ENCODE results near the gene QDPR. TPM values are rescaled to one million over a fixed set of nuclear protein-coding genes. Genes with fewer than 3 reads are reported as not detected.

The QDPR gene
- total RNA-seq, 1 donor from 2014 or later = 19.3 TPM

- DNase-seq (ENCODE audit: low read depth) = no peak
These were observed 16.8 kb upstream of the QDPR start for GRCh38 chr4:17528551-17529165.

DNA sequence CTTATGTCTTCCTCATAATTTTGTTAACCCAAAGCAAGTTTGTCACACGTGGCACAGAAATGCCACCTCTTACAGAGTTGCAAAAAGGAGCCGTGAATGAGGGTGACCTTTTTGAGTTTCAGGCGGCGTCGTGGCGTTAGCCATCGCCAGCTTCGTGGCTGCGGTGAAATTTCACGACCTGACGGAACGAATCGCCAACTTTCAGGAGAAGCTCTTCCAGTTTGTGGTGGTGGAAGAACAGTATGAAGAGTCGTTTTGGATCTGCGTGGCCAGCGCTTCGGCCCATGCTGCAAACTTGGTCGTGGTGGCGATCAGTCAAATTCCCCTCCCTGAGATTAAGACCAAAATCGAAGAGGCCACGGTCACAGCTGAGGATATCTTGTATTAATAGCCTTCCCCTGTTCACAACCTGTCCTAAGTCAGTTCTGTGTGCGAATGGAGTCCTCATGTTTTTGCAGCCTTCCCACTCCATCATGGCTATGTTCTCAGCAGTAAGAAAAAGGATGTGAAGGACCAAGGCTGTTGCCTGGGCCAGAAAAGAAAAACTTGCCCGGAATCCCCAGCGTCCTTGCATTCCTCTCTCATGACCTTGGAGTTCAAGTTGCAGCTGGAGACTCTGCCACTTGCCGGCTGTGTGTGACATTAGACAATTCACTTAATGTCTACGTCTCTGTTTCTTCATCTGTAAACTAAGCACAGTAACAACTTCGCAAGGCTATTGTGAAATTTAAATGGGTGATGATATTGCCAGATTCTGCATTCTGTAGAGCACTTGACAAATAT is 15.0 kb upstream of the QDPR start:
- DNase-seq (ENCODE audit: low read depth) = no peak

- no peak for DNase-seq (ENCODE audit: low read depth)
These were observed 11.8 kb upstream of the QDPR start for GRCh38 chr4:17523662-17524061.

DNA sequence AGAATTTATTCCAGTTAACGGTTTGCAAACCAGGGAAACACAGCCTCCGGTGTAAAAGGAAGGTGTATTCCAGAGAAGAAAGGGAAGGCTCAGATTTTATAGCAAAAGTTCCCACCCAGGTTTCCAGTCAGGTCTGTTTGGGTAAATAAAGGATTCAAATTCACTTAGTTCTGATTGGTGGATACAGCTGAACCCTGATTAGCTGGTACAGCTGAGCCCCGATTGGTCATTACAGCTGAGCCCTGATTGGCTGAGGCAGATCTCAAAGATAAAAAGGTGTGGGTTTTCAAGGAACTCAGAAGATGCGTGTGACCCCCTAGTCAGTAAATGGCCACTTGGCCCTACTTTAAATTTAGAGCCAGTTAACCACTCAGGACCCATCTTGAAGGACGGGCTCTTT is 9.7 kb upstream of the QDPR start:
- no peak for DNase-seq (ENCODE audit: low read depth)

- DNase-seq (ENCODE audit: low read depth) = no peak
These were observed 5.8 kb upstream of the QDPR start for GRCh38 chr4:17517664-17518063.

GRCh38 chr4:17516980-17517379 is 5.1 kb upstream of the QDPR start:
- no peak for DNase-seq (ENCODE audit: low read depth)

DNA sequence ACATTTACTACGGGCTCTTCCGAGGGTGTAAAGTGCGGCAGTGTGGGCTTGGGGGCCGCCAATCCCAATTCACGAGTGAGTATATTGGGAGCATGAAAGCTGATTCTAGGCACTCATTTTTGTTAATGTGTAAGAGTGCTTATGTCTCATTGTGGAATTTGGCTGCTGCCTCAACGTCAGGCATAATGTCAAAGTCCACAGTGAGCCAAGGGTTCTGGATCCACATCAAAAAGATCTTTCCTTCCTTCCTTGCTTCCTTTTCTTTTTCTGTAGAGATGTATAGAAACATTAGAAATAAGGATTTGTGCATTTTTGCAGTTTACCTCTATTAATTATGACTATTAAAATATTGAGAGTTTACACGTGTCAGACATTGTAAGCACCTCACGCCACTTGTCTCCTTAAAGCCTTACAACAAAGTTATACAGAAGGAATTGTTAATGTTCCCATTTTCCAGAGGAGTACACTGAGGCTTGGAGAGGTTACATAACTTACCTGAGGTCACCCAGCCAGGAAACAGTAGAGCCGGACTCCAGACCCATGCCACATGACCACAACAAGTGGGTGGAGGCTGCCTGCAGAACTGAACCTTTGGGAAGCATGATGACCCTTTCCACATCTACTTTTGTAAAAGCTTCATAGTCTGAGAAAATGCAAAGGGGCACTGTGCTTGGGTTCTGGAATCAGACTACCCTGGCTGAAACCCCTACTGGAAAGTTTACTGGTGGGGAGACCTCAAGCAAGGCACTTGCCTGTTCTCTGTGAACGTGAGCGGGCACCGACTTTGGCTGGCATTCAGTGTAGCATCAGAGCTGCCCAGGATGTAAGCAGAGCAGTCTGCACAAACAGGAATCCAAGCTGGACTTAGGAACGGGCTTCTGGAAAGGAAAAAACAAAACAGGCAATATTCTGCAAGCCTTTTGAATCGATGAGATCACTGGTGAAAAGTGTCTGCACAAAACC is 3.8 kb upstream of the QDPR start:
- DNase-seq (ENCODE audit: low read depth) = peak; percentile 26

DNA sequence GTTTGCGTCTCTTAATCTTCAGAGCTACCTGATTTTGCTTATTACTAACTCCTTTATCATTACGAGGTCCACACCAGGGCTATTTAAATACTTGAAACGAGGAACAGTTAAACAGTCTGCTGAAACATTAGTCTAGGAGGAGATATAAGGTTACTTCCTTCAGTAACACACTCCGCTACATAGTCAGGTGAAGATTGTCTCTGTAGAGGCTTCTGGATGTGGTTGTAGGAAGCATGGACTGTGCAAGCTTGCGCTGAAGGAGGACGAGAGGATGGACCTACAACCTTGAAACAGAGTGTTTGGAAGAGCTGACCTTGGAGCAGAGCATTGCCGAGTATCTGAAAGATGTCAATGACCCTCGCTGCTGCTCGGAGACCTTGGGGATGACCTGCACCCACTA is 3.0 kb upstream of the QDPR start, which contains the start of gene CLRN2:
CLRN2 (plus strand) TSS at position 301 of the 400 bp plus-strand sequence. CDS start 102 bp downstream, outside the sequence.
- DNase-seq (ENCODE audit: low read depth) = no peak

GRCh38 chr4:17512973-17513665 is 1.2 kb upstream of the QDPR start:
- no peak for DNase-seq (ENCODE audit: low read depth)

DNA sequence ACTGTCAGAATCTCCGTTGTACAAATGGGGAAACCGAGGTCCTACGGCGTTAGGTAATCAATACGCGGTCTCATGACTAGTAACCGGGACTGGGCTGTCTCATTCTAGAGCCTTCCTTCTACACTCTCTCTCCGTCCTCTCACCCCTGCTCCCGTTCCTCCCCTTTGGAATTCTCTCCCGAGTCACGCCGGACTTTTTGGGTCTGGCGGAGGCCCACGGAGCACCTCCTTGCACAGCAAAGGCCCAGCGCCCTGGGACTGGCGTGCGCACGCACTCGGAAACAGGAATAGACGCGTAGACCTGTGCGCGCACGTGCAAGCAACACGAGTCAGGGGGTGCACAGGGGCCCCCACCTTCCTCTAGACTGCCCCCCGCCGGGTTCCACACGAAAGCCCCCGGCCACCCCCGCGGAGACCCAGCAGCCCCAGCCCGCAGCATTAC is 361 bp downstream of the QDPR start:
- DNase-seq (ENCODE audit: low read depth) = no peak

DNA sequence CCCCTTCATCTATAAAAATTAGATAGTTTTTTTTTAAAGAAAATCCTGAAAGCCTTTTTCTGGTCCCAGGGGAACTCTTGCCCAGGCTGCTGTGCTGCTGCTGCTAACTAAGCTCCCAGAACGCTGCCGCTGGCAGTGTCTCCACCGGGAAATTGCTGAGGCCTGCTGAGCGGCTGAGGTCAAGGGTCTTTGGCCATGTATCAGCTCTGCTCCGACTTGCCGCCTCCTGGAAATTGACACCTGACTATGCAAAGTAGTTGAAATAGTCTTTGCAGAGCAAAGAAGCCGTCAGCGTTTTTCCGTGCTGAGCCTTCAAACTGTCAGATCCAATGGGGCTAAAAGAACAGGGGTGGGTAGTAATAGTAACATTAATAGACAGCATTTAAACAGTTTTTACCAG is 839 bp downstream of the QDPR start:
- peak; percentile 38 for DNase-seq (ENCODE audit: low read depth)

DNA sequence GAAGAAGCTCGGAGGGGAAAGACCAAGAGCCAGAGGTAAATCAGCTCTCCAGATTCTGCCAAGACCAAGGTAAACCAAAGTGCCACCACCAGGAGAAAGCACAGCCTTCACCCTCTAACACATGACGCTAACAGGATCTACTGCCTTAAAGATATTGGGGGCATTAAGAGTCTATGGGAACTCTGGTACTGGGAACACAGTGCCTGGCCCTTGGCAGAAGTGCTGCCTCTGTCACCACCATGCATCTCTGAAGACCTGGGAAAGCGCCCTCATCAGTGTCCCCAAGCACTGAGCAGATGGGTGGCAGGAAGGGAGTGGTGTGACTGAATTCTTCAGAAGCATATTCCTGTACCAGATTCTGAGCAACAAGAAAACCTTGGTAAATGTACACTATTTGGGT is 1.3 kb downstream of the QDPR start:
- DNase-seq (ENCODE audit: low read depth) = no peak

DNA sequence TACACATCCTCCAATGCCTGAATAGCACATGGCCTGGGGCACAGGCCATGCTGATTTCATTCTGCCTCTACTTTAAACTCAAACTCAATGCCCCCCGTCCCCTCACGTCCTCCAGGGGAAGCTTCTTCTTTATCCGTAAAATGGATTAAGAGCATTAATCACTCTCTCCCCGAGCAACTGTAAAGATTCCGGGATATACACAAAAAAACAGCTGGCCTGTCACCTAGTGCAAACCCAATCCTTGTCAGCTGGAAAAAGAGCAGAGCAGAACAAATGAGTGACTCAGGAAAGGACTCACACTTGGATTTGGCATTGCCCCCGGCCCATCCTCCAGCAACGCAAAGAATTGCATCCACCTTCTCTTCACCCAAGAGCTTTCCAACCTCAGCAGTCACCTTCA is 7.8 kb downstream of the QDPR start:
- no peak for DNase-seq (ENCODE audit: low read depth)

DNA sequence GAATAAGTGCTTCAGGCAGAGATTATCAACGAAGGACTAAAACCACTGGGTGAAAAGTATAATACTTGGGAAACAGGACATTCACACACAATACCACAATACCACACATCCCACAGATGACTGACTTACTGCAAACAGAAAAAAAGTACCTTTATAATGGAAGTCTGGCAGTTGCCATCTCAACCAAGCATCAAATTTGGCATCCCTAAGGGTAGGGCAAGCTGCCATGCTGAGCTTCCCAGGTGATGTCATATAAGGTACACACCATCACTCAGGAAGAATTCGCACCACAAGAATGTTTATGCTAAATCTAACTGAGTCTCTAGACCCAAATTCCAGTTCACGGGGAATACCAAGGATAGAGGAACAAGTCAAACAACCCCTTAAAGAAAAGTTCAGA is 9.1 kb downstream of the QDPR start:
- peak; percentile 65 for DNase-seq (ENCODE audit: low read depth)

- DNase-seq (ENCODE audit: low read depth) = no peak
These were observed 11.3 kb downstream of the QDPR start for GRCh38 chr4:17500574-17500973.

- peak; percentile 59 for DNase-seq (ENCODE audit: low read depth)
These were observed 13.9 kb downstream of the QDPR start for GRCh38 chr4:17497890-17498523.

DNA sequence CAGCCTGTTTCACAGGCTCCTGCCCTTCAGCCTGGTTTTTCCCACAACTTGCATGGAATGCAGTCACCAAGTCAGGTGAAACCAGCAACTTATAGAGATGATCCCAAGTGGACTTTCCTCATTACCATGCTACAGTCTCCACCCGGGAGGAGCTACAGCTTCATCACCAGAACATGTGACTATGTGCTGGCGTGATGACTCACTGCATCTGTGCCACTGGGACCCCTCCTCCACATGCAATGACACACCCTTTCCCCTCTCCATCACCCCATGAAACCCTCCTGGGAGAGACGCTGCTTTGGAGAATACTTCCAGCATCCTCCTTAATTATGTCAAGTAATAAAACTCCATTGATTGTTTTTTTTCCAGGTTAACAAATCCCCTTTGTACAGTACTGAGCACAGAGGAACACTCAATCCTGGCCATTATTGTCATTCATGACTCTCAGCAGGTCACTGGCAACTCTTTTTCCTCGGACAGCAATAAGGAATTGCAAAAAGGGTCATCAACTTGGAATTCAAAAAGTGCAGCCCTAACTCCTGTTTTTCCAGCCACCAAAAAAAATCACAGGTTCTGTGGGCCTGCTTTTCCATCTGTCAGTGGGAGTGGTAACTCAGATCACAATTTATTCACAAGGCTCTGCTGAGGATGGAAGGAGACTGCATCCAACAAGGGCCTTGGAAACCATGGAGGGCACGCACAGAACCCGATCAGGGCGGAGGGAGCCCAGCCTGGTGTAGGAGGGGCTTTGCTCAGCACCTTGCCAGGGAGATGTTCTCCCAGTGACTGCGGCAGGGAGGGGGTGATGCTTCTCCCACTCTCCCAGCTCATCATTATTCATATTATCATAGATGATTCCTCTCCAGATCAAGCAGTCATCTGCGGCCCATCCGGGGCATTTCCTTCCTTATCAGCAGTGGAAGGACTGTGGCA is 17.4 kb downstream of the QDPR start:
- DNase-seq (ENCODE audit: low read depth) = peak; percentile 89

DNA sequence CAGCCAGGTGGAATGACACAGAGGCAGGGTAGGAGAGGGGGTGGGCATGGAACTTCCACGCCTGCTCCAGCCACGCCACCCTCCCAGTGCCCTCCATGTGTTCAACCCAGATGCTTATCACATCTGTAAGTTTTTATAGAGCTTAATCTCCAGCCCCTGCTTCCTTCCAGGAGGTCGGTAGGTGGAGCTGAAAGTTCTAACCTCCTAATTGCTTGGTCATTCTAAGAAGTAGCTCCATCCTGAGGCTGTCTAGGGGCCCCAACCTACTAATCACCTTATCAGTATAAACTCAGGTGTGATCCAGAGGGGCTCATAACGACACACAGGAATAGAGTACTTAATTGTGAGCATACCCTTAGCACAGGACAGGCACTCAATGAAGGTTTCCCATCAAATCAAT is 18.3 kb downstream of the QDPR start:
- DNase-seq (ENCODE audit: low read depth) = no peak

DNA sequence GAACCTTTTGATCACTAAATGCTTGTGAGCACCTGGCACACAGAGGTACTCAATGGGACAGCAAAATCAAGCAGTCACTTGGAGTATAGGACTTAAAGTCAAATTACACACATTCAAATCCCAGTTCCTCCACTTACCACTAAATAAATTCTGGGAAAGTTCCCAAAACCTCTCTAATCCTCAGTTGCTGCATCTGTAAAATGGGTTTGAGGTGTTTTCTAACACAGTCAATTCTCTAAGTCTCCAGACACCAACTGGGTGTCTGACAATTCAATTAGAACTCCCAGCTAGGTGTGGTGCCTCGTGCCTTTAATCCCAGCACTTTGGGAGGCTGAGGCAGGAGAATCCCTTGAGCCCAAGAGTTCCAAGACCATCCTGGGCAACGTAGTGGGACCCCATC is 19.0 kb downstream of the QDPR start:
- no peak for DNase-seq (ENCODE audit: low read depth)

All from renal cortical epithelial cell (primary cell).